ENCODE measurements around the gene SCLT1.
A peak's percentile ranks its signal among the peaks of the same experiment; 100 is the strongest.

SCLT1 gene

DNA sequence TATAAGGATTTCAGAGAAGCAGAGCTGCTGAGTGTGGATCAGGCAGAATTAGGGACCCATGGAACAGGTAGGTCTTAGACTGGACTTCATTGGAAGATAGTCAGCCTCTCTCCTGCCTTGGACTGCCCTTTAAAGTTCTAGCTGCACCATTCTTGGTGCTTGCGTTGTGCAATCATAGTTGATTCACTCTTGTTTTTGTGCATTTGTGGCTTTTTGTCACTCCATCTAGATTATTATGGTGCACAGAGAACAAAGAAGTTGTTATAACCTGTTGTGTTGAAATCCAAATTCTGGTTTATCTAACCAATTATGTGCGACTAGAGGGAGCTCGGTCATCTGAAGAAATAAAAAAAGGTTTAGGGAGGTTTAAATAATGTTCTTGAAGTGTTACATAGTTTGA lies 224.6 kb downstream of the SCLT1 start:
- no peak overlapping the region for H3K4me3 ChIP-seq (ENCODE audit: low read depth, low read length)
- TF ChIP-seq, protein P1, sequence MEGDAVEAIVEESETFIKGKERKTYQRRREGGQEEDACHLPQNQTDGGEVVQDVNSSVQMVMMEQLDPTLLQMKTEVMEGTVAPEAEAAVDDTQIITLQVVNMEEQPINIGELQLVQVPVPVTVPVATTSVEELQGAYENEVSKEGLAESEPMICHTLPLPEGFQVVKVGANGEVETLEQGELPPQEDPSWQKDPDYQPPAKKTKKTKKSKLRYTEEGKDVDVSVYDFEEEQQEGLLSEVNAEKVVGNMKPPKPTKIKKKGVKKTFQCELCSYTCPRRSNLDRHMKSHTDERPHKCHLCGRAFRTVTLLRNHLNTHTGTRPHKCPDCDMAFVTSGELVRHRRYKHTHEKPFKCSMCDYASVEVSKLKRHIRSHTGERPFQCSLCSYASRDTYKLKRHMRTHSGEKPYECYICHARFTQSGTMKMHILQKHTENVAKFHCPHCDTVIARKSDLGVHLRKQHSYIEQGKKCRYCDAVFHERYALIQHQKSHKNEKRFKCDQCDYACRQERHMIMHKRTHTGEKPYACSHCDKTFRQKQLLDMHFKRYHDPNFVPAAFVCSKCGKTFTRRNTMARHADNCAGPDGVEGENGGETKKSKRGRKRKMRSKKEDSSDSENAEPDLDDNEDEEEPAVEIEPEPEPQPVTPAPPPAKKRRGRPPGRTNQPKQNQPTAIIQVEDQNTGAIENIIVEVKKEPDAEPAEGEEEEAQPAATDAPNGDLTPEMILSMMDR (IDR thresholded peaks at IDR 0.05; ENCODE audit: low read depth, low read length) = no peak

GRCh38 chr4:128866691-128867090 lies 226.6 kb downstream of the SCLT1 start:
- H3K4me3 ChIP-seq (ENCODE audit: low read depth, low read length) = no peak overlapping the region
- TF ChIP-seq, protein P1 (IDR thresholded peaks at IDR 0.05; ENCODE audit: low read depth, low read length) = no peak

DNA sequence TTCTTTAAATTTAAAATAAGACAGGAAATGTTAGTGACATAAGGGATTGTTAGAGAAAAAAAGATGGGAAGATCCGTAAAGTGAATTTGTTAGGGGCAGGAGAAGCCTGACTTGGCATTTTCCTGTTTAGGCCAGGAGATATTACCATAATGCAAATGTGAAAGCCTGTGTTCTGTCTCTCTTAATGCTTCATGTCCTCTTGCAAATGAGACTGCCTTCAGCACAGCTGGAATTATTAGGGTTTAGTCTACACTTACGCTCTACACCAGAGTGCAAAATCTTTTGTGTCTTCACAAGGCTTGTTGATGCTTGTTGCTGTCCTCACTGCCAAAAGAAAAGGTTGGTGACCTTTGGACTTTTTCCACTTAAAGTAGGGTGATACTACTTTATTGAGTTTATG lies 227.1 kb downstream of the SCLT1 start:
- H3K4me3 ChIP-seq (ENCODE audit: low read depth, low read length) = no peak overlapping the region
- TF ChIP-seq, protein P1 (IDR thresholded peaks at IDR 0.05; ENCODE audit: low read depth, low read length) = no peak

- H3K4me3 ChIP-seq (ENCODE audit: low read depth, low read length) = no peak overlapping the region
- TF ChIP-seq, protein P1 (IDR thresholded peaks at IDR 0.05; ENCODE audit: low read depth, low read length) = no peak
These were observed 228.2 kb downstream of the SCLT1 start for GRCh38 chr4:128865132-128865531.

DNA sequence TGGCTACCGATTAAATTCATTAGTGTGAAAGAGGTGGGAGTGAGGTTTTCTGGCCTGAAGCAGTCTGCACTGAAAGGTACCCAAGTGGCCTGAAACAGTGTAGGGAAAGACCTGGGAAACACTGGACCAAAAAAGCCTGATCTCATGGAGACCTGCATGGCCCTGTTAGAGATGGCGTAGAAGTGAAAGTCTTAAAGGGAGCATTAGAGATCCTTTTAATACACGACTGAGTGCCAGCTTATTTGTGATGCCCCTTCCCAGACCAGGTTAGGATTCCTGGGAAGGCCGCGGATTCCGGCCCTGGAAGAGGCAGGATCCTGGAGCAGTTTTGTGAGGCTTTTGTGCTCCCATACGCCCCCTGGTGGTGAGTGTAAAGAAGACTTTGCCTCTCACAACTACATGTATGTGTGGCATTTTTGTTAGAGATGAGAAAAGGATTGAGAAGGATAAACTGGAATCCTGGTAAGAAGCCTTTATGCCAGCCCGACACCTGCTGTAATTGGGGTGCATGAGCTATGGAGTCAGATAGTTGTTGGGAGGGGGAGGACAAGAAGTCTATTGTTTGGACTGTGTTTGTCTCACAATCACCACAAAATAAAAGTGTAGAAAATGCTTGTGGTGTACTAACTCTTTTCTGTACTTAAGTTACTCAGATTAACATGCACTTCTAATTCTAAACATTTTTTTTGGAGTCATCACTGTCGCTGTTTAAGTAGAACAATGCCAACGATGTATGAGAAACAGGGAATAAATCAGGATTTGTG lies 229.8 kb downstream of the SCLT1 start:
- TF ChIP-seq, protein P1 (IDR thresholded peaks at IDR 0.05; ENCODE audit: low read depth, low read length) = peak; percentile 71
- no peak overlapping the region for H3K4me3 ChIP-seq (ENCODE audit: low read depth, low read length)

GRCh38 chr4:128862608-128863311 lies 230.6 kb downstream of the SCLT1 start:
- H3K4me3 ChIP-seq (ENCODE audit: low read depth, low read length) = no peak overlapping the region
- TF ChIP-seq, protein P1 (IDR thresholded peaks at IDR 0.05; ENCODE audit: low read depth, low read length) = no peak

DNA sequence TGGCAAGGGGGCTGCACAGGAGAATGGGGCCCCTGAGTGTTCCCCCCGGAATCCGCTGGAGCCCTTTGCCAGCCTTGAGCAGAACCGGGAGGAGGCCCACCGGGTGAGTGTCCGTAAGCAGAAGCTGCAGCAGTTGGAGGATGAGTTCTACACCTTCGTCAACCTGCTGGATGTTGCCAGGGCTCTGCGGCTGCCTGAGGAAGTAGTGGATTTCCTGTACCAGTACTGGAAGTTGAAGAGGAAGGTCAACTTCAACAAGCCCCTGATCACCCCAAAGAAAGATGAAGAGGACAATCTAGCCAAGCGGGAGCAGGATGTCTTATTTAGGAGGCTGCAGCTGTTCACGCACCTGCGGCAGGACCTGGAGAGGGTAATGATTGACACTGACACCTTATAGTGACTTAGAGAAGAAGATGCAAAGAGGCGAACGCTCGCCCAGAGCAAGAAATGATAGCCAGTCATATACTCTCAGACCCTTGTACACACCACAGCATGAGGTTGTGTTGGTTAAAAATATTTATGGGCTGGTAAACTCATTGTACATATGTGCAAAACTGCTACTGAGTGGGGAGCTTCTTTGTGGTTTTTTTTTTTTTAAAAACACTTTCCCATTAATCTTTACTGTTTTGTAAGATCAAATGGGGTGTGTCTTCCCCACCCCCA lies 231.4 kb downstream of the SCLT1 start:
- TF ChIP-seq, protein P1 (IDR thresholded peaks at IDR 0.05; ENCODE audit: low read depth, low read length) = no peak
- no peak overlapping the region for H3K4me3 ChIP-seq (ENCODE audit: low read depth, low read length)
